Sigmoid colon (tissue), 7 donors: Measurements from ENCODE around the gene GHRHR. TPM values are rescaled to one million over a fixed set of nuclear protein-coding genes. Genes with fewer than 3 reads are reported as not detected.

Source experiments
- DNase-seq: peaks from one replicate; pipeline ENCODE4 v3.0.0-alpha.2; 2019
- H3K27ac ChIP-seq, 4 donors: fragments of 200-600 bp; sonication (generic); one replicate each; pipeline ENCODE4 v1.5.1; 2016 to 2019; ENCODE audit warnings: mild to moderate bottlenecking in 1 of 4
- H3K27me3 ChIP-seq, 3 donors: fragments of 200-600 bp; sonication (generic); one replicate each; pipeline ENCODE4 v1.5.1; 2019; ENCODE audit warnings: mild to moderate bottlenecking in 1 of 3
- H3K36me3 ChIP-seq, 4 donors: fragments of 200-600 bp; sonication (generic); one replicate each; pipeline ENCODE4 v1.5.1; 2016 to 2019
- H3K4me1 ChIP-seq, 4 donors: fragments of 200-600 bp; sonication (generic); one replicate each; pipeline ENCODE4 v1.5.1; 2017 to 2019
- H3K4me3 ChIP-seq, 4 donors: fragments of 200-600 bp; sonication (generic); one replicate each; pipeline ENCODE4 v1.5.1; 2017 to 2019; ENCODE audit warnings: mild to moderate bottlenecking in 2 of 4, moderate library complexity in 1 of 4
- H3K9me3 ChIP-seq, 4 donors: fragments of 200-600 bp in 3 of 4; sonication (generic) in 3 of 4; one replicate each; pipeline versions ENCODE4 v1.5.1 to v1.6.1; 2013 to 2019
- EP300 ChIP-seq, 4 donors: sonication (generic); formaldehyde crosslinking; IDR thresholded peaks; one replicate each; pipeline ENCODE4 v1.6.1; 2017; ENCODE audit warnings: antibody characterized with exemption in 4 of 4
- POLR2A ChIP-seq, 2 donors: fragments of 450-650 bp; IDR thresholded peaks; one replicate each; pipeline ENCODE4 v1.6.1; 2016; ENCODE audit warnings: antibody characterized with exemption in 2 of 2, mild to moderate bottlenecking in 2 of 2, moderate library complexity in 2 of 2
- POLR2AphosphoS5 ChIP-seq, 4 donors: sonication (generic); formaldehyde crosslinking; IDR thresholded peaks; one replicate each; pipeline ENCODE4 v1.6.1; 2017; ENCODE audit warnings: antibody characterized with exemption in 4 of 4
- WGBS, 2 donors: extraction: QIAGEN DNeasy Blood & Tissue Kit; methylation state at CpG; one replicate each; pipeline ENCODE4 v1.1.7; 2013; 5-methylcytosine and 5-hydroxymethylcytosine counted together
- intact Hi-C: fragments of 100-400 bp; cut with DNase I; formaldehyde crosslinking; loops from one replicate; pipeline ENCODE4 v1.15.1; 2023
- polyA plus RNA-seq, 3 donors: library from polyadenylated mRNA; stranded (reverse); fragments of 200-250 nt; gene quantifications; one replicate each; pipeline ENCODE4 v1.2.3, GENCODE V29; 2013
- total RNA-seq, 4 donors: library from RNA; depleted of rRNA; stranded (reverse); fragments of >200 nt; gene quantifications; one replicate each; pipeline ENCODE4 v1.1.0, GENCODE V29; 2016
- TF ChIP-seq, protein P1 (sequence below), 4 experiments: fragments of 450-650 bp in 3 of 4; fragments of 200-600 bp in 1 of 4; IDR thresholded peaks; one replicate each; pipeline ENCODE4 v1.5.1; 2016 to 2019; ENCODE audit warnings: antibody characterized with exemption in 4 of 4, mild to moderate bottlenecking in 3 of 4, moderate library complexity in 2 of 4
- donor health status: healthy with polysubstance abuse.
- donor health status: Bipolar disorder and iron deficiency.
- donor health status: healthy.

GHRHR gene
- total and polyA plus RNA-seq, 7 donors, result not detected

DNA sequence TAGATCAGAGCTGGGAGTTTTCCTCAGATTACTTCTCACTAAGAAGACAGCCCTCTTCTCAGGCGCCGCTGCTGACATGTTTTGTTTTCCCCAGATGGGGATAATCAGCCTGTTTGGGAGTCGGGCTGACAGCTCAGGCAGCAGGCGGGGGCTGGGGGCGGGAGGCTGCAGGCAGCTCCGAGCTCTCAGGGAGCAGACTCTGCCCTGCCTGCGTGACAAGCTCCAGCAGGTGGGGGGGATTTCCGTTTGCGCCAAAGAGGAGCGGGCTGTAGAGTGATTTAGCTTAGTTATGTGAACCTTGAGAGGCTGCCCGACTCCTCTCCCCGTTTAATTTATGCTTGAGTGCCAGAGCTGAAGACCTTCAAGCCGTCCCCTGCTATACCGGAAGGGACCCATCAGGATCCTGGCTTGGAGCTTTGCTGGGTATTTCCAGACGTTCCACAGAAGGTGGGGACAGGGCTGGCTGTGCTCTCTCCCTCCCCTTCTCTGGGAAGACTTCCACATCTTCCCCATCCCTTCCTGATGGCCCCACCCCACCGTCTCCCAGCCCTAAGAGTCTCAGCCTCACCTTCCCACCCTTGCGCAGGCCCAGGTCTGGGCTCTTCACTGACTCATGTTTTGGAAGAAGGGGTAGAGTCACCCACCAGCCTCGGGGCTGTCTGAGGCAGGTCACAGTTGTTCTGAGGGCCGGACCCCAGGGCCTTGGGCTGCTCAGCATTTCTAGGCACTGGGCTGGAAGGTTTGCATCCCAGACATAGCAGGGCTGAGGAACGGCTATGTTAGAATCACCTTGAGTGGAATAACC lies 63.6 kb downstream of the GHRHR start:
- Histone ChIP-seq H3K9me3 (no peaks in the 10 kb centered on the region), H3K4me3 (no peak overlapping the region), H3K4me1 (peaks cover 0 to 12% (median 5%) of the 10 kb centered on the region in 4 donors), H3K27me3 (peaks cover 0 to 5% (median 0%) of the 10 kb centered on the region in 3 donors), H3K27ac (peak overlapping the region; percentile 50 to 65 (median 58)), H3K36me3 (no peaks in the 10 kb centered on the region)
- peak in 2 of 4 donors; percentile 23 to 36 for TF ChIP-seq POLR2AphosphoS5 (IDR thresholded peaks at IDR 0.05)
- TF ChIP-seq EP300 (IDR thresholded peaks at IDR 0.05), result no peak
- TF ChIP-seq, protein P1, sequence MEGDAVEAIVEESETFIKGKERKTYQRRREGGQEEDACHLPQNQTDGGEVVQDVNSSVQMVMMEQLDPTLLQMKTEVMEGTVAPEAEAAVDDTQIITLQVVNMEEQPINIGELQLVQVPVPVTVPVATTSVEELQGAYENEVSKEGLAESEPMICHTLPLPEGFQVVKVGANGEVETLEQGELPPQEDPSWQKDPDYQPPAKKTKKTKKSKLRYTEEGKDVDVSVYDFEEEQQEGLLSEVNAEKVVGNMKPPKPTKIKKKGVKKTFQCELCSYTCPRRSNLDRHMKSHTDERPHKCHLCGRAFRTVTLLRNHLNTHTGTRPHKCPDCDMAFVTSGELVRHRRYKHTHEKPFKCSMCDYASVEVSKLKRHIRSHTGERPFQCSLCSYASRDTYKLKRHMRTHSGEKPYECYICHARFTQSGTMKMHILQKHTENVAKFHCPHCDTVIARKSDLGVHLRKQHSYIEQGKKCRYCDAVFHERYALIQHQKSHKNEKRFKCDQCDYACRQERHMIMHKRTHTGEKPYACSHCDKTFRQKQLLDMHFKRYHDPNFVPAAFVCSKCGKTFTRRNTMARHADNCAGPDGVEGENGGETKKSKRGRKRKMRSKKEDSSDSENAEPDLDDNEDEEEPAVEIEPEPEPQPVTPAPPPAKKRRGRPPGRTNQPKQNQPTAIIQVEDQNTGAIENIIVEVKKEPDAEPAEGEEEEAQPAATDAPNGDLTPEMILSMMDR (IDR thresholded peaks at IDR 0.05), result no peak
- no peak for TF ChIP-seq POLR2A (IDR thresholded peaks at IDR 0.05)
- intact Hi-C loops, result no loop called here
- DNase-seq, result peak; percentile 90
- WGBS, 2 donors, result 41 to 67% methylated on average over 20 of the region's 20 CpGs

DNA sequence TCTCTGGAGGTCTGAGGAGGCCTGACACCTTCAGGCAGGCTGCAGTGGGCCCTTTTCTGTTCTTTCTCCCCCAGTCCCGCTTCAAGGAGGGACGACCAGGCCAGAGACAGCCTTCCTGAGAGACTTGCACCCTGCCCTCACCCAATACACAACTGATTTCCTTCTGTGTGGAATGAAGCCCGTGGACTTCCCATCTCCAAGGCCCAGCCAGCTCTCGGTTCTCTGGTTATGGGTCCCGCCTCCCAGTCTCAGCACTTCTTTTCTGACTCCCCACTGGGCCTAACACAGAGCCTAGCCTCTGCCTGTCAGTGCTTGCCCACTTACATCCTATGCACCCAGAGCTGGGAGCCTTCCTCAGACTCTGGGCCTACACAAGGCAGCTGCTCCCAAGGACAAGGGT lies 64.3 kb downstream of the GHRHR start:
- intact Hi-C loops, result no loop called here
- no peak for DNase-seq
- Histone ChIP-seq H3K27ac (peak overlapping the region in 3 of 4 donors; percentile 45 to 57 (median 50)), H3K27me3 (peaks cover 0 to 5% (median 0%) of the 10 kb centered on the region in 3 donors), H3K4me1 (peaks cover 0 to 12% (median 5%) of the 10 kb centered on the region in 4 donors), H3K4me3 (no peak overlapping the region), H3K36me3 (no peaks in the 10 kb centered on the region), H3K9me3 (no peaks in the 10 kb centered on the region)
- TF ChIP-seq EP300 (IDR thresholded peaks at IDR 0.05) (no peak), POLR2AphosphoS5 (IDR thresholded peaks at IDR 0.05) (no peak), POLR2A (IDR thresholded peaks at IDR 0.05) (no peak)
- TF ChIP-seq, protein P1 (IDR thresholded peaks at IDR 0.05), result no peak
- WGBS, 2 donors, result 89 to 90% methylated on average over 5 of the region's 5 CpGs

DNA sequence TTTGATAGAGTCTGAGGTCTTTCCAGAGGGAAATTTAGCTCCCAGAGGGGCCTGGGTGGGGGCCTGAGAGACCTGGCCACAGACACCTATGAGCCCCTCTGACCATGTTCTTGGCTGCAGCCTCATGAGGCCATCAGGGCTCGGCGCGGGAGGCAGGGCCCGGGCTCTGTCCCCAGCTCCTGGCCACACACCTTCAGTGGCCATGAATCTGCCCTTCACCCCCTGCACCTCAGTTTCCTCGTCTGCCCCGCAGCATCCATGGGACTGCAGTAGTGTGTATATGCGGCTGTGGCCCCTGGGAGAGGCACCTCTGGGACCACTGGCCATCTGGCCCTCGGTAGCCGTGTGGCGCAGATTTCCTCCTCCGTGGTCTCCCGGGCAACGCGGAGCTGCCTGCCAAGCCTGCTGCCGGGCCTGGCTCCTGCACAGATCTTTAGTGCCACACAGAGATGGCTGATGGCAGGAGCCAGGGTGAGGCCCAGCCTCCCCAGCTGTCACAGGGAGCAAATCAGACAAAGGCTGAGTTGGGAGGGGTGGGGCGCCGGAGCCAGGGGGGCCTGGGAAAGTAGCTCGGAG lies 64.8 kb downstream of the GHRHR start:
- TF ChIP-seq, protein P1 (IDR thresholded peaks at IDR 0.05), result no peak
- TF ChIP-seq POLR2A (IDR thresholded peaks at IDR 0.05), result no peak
- no peak for TF ChIP-seq EP300 (IDR thresholded peaks at IDR 0.05)
- no peak for TF ChIP-seq POLR2AphosphoS5 (IDR thresholded peaks at IDR 0.05)
- no peak overlapping the region for H3K4me3 ChIP-seq
- no peaks in the 10 kb centered on the region for H3K36me3 ChIP-seq
- H3K27ac ChIP-seq, result peak overlapping the region in 1 of 4 donors; percentile 57
- H3K4me1 ChIP-seq, result peaks cover 0 to 12% (median 5%) of the 10 kb centered on the region in 4 donors
- peaks cover 0 to 5% (median 0%) of the 10 kb centered on the region in 3 donors for H3K27me3 ChIP-seq
- no peak for DNase-seq
- no peaks in the 10 kb centered on the region for H3K9me3 ChIP-seq
- intact Hi-C loops, result no loop called here
- 90 to 92% methylated on average over 18 of the region's 18 CpGs for WGBS, 2 donors

Other genes with a start within 250 kb of the GHRHR start
- 10 to 100 TPM in 3 of 4 donors, 1 to 10 TPM in 1; 5.9 to 39.6 (median 21.9) TPM for gene INMT, start 211.8 kb upstream of the GHRHR start, total RNA-seq
- gene INMT, start 211.8 kb upstream of the GHRHR start, polyA plus RNA-seq, result 1 to 10 TPM; 3.7 to 9.6 (median 4.1) TPM
- gene MINDY4, start 192.5 kb upstream of the GHRHR start, total RNA-seq, result 10 to 100 TPM in 2 of 4 donors, 1 to 10 TPM in 2; 9.4 to 26.3 (median 16.0) TPM
- 1 to 10 TPM; 1.2 to 2.3 (median 1.8) TPM for gene MINDY4, start 192.5 kb upstream of the GHRHR start, polyA plus RNA-seq
- 100 to 1,000 TPM in 3 of 4 donors, 10 to 100 TPM in 1; 66.0 to 191 (median 146) TPM for gene AQP1, start 52.1 kb upstream of the GHRHR start, total RNA-seq
- gene AQP1, start 52.1 kb upstream of the GHRHR start, polyA plus RNA-seq, result 10 to 100 TPM in 1 of 3 donors, 1 to 10 TPM in 2; 3.7 to 41.8 (median 7.8) TPM
- 10 to 100 TPM; 17.6 to 35.7 (median 21.4) TPM for gene ADCYAP1R1, start 88.4 kb downstream of the GHRHR start, total RNA-seq
- gene ADCYAP1R1, start 88.4 kb downstream of the GHRHR start, polyA plus RNA-seq, result 1 to 10 TPM in 1 of 3 donors, under 1 TPM in 1, not detected in 1; 0.60 to 2.1 TPM